ENCODE measurements around the gene CIAO2B. TPM values are rescaled to one million over a fixed set of nuclear protein-coding genes. Genes with fewer than 3 reads are reported as not detected.

The CIAO2B gene
- total RNA-seq, 1 experiment from 2014 or later = 270 TPM

DNA sequence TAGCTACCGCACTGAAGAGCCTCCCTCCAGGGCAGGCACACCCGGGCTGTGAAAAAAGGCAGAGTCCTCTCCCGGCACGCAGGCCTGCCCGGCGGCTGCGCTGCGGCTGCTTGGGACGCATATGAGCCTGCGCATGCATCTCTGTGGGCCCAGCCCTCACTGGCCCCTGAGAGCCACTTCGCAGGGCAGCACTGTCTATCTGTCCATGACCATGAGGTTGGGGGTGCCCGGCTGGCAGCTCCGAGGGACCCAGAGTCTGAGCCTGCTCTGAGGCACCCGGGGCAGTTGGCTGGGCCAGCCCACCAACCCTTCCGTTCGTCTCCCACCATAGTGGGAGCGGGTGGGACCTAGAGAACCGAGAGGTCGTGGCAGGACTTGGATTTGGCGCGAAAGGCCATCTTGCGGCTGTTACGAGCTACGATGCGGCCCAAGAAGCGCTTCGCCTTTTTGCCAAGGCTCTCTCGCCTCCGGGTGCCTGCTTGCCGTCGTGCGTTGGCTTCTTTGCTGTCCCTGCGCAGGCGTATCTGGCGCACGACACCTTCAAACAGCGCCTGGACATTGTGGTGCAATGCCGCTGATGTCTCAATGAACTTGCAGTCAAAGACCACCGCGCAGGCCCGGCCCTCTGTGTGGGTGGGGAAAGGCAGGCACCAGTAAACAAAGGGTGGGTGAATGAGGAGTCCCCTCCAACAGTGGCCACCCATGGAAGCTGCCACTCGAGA is 12.3 kb downstream of the CIAO2B start:
- no peak for DNase-seq (ENCODE audit: extremely low read depth, low read depth)

DNA sequence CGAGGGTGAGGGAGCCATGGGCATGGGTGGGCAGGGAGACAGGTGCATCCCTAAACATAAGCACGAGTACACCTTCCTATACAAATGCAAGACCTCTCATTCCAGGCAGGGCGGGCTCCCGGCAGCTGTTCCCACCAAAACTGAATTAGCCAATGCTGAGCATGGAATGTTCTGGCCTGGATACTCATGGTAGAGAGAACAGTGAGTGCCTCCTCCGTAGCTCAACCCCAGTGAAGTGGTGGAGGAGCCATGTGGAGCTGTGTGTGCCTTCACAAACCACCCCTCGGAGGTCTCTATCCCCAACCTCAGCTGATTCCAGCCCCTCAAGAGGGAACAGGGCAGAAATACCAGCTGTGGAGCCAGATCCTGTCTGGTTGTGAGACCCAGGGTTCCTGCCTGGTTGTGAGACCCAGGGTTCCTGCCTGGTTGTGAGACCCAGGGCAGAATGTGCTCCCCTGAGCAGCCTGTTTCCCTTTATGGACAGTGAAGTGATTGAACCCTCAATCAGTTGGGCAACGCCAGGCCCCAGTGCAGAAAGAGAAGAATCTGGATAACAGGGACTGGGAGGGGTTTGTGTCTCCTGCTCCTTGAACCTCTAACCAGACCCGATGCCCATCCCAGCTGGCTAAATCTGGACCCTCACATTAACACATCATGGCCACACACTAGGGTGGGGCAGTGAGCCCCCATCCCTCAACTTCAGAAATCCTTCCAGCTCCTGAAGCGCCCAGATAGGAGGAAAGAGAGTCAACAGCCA is 13.1 kb downstream of the CIAO2B start:
- DNase-seq (ENCODE audit: extremely low read depth, low read depth) = no peak

DNA sequence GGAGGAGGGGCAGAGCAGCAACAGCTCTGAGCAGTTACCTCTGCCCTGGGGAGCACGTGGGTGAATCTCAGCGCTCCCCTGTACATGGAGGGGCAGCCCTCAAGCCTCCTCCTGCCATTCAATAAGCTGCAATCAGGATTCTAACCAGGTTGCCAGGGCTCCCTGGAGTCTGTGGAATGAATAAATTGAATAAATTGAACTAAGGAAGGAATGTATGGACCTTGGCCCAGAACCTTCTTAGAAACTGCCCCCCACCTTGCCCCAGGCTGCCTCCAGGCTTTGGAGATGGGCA is 14.0 kb downstream of the CIAO2B start:
- no peak for DNase-seq (ENCODE audit: extremely low read depth, low read depth)

DNA sequence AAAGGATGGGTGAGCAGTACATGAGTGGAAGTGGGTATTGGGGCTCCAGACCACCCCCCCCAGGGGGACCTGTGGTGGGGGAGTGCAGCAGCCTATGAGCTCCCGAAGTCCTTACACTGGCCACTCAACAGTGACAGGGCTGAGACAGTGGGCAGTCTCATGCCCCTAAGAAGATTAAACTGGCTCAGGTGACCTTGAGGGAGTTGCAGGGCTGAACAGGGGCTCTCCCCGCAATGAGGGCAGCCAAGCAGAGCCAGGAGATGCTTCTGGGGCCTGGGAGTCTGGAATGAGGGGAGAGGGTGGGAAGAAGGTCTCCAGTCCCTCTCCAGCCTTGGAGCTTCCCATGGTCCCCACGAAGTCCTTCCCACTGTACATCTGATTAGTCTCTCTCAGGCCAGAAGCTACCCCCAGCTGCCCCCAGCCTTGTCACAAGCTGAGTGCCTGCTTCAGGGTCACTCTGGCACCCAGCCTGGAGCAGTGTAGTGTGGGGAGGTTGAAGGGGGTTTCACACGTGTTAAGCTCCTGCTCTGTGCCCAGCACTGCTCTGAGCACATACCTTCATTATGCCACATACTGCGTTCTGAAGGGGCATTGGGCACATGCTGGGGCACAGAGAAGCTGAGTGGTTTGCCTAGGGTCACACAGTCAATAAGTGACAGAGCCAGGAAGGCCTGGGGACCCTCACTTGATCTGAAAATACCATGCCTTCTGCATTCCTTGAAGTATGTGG is 14.5 kb downstream of the CIAO2B start:
- DNase-seq (ENCODE audit: extremely low read depth, low read depth) = no peak

DNA sequence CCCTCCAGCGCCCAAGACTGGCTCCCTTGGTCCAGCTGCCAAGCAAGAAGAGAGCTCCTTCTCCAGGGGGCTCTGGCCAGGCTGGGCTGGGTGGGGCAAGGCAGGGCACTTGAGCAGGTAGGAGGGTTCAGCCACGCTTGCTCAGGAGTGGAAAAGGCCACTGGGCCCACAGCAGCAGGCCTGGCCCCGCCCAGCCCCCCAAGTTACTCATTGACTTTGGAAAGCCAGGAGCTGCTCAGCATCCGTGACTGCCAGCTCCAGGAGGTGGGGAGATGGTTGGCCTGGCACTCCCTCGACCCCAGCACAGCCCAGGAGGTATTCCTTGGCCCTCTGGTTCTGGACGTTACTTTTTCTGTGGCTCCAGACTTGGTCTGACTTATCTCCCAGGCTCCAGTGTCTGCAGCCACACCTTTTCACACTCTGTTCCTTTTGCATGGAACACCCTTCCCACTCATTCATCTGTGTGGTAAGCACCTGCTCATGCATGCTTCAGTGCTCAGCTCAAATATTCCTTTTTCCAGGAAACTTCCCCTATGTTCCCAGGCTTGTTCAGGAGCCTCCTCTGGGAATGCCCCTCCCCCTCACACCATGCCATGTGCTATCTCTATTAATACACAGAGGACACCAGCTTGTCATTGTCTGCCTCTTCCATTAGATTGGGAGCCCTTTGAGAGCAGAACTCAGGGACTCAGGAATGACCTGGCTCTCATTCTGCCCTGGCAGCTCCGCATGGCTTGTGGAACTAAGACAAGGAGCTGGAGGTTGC is 15.2 kb downstream of the CIAO2B start, which contains the start of gene CDH16:
Gene CDH16 (minus strand): TSS at position 83 of the 766 bp plus-strand sequence. CDS start 820 bp downstream, outside the sequence.
- no peak for DNase-seq (ENCODE audit: extremely low read depth, low read depth)

DNA sequence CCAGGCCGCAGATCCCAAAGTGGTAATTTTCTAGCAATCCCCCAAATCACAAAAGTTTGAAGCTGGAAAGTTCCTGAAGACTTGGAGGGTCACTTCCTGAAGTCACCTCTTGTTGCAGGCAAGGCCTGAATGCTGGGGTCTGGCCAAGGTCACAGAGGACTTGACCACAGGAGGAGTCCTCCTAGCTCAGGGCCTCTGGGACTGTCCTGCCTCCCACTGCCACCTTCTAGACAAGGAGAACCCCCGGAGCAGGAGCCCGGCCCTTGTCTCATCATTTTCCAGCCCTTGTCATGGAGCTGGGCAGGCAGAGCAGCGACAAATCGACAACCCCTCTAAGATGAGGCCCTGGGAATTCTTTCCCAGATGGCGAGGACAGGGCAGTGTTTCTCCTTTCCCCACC is 15.8 kb downstream of the CIAO2B start:
- no peak for DNase-seq (ENCODE audit: extremely low read depth, low read depth)

DNA sequence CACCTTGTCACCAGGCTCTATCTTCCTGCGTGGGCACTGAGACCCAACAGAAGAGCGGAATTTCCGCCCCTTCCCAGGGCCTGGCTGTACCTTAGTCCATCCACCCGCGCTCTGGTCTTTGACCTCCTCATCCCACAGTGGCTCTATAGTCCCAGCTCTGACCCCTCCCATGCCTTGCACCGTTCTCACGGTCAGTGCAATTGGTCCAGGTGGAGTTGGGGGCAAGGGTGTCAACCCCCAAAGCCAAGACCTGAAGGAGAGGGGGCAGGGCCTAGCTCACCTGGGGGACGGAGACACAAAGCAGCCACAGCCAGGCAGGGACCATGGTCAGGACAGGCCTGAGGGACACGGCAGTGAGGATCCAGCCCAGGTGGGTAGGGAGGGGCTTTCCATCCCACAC is 16.5 kb downstream of the CIAO2B start:
- DNase-seq (ENCODE audit: extremely low read depth, low read depth) = no peak

DNA sequence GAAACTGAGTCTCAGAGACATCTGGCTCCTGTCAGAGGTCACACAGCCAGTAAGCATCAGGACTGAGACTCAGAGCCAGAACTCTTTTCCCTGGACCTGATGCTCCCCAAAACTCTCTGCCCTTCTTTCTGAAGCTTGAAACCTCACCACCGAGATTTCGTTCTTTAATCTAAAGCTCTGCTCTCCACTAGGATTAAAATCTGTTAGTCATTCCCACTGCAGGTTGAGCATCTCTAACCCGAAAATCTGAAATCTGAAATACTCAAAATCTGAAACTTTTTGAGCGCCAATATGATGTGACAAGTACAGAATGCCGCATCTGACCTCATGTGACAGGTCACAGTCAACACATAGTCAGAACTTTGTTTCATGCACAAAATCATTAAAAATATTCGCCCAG is 17.7 kb downstream of the CIAO2B start:
- no peak for DNase-seq (ENCODE audit: extremely low read depth, low read depth)

DNA sequence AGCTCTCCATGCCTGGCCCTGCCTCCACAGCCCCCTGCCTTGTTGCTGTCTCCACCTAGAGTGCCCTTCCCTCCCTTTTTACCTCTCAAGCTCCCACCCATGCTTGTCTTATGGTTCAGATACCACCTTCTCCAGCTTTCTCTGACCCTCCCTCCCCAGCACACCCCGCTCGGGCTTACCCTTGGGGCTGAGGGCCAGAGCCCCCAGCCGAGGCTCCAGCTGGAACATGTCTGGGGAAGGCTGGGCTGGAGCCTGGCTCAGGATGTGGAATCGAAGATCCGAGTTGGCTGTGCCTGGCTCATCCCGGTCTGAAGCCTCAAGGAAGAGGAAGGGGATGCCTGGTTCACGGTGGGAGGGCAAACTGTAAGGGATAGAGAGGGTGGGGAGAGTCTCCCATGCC is 19.2 kb downstream of the CIAO2B start:
- DNase-seq (ENCODE audit: extremely low read depth, low read depth) = no peak

DNA sequence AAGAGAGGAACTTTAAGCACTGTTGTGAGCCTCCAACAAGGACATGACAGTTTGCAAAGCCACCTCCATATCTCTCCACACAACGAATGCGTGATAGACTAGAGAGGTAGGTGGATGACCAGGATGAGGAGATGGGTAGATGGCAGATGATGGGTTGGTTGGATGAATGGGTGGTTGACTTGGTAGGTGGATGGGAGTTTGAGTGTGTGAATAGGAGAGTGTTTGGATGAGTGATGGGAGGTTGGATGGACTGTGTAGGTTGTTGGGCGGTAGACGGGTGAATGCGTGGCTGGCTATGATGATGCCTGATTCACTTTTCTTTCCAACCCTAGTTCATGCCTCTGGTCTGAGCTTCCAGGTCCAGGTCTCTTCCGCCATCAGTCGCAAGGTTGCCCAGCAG is 19.7 kb downstream of the CIAO2B start:
- DNase-seq (ENCODE audit: extremely low read depth, low read depth) = no peak

DNA sequence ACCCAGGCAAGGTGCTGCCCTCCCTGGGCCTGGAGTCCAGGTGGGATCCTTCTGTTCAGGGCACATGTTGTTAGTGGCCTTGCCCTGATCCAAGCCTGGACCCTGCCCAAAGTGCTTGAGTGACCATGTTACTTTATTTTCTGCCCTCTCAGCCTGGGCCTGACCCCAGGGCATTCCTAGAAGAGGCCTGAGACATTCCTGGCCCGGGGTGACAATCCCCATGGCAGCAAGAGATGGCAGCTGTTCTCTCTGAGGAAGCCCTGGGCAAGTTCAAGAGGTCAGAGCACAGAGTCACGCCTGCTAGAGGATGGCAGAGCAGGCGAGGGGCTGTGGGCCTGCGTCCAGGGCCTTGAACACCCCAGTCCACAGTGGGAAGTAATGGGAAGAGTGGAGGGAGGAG is 20.5 kb downstream of the CIAO2B start:
- DNase-seq (ENCODE audit: extremely low read depth, low read depth) = no peak

DNA sequence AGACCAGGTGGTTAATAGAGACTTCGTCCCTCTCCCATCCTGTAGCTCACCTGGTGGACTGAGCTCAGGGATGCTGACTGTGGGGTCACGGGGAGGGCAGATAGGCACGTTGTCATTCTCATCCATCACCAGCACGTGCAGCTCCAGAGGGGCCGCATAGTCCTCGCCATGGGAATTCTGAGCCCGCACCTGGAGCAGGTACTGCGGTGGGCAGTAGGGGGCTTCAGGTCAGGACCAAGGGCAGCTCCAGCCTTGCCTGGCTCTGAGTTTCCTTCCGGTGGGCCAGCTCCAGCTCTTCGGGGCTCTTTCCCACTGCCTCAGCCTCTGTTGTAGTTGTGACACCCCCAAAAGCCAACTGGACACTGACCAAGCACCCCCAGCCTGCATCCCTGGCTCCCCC is 21.1 kb downstream of the CIAO2B start:
- no peak for DNase-seq (ENCODE audit: extremely low read depth, low read depth)

DNA sequence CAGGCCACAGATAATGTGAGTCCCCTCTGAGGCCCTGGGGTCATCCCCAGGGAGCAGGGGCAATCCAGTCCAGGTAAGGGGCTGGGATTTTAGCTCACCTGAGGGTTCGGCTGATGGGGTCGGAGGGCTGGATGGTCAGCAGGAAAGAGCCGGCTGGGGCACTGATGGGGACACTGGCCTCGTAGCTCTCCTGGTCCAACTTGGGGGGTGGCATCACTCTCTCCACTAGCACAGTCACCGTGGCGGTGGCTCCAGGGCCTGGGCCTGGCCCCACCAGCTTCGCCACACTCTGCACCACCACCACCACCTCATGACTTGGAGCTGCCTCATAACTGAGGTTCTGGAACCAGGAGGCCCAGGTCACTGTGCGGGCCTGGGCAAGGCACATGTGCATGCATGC is 22.4 kb downstream of the CIAO2B start:
- no peak for DNase-seq (ENCODE audit: extremely low read depth, low read depth)

DNA sequence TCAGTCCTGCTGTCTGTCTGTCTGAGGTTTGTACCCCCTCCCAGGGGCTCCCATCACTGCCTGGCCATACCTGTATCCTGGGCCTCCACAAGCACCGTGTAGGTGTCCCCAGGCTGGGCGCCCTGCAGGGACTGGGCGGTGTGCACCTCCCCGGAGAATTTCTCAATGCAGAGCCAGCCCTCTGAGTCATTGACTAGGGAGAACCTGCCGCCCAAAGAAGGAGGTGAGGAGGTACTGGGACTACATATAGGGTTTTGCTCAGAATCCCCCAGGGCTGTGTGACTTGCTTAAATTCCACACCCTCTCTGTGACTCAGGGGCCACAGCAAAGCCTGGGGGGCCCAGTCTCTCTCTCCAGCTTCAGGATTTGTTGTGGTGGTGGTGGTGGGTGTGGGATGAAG is 23.1 kb downstream of the CIAO2B start:
- DNase-seq (ENCODE audit: extremely low read depth, low read depth) = no peak

DNA sequence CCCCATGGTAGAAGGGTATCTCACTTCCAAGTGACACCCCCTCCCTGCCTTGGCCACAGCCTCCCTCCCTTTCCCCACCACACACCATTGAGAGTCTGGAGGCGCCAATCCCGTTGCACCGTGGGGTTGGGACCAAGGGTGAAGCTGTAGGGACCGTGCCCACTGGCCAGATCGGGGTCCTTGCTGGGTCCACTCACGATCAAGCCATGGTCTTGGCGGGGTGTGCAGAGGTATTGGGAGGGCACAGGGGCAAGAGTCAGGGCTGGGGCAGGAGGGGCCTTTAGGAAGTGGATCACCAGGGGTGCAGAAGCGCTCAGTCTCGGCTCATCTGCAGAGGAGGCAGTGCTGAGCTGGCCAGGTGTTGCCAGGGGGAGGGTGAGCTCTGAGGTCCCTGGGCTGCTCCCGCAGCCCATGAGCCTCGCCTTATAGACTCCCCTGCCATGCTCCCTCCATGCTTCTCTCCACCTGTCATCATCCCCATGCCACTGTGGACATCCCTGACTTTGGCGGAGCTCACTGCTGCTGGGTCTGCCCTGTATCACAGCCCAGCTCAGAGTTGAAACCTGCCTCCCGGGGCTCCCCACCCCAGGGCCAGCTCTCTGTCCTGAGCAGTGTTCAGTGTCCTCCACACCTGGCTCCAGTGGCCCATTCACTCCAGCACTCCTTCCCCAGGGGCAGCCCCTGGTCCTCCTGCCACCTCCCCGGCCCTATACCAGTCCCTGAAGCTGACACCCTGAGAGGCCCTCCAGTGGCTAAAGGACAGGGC is 23.8 kb downstream of the CIAO2B start:
- no peak for DNase-seq (ENCODE audit: extremely low read depth, low read depth)

DNA sequence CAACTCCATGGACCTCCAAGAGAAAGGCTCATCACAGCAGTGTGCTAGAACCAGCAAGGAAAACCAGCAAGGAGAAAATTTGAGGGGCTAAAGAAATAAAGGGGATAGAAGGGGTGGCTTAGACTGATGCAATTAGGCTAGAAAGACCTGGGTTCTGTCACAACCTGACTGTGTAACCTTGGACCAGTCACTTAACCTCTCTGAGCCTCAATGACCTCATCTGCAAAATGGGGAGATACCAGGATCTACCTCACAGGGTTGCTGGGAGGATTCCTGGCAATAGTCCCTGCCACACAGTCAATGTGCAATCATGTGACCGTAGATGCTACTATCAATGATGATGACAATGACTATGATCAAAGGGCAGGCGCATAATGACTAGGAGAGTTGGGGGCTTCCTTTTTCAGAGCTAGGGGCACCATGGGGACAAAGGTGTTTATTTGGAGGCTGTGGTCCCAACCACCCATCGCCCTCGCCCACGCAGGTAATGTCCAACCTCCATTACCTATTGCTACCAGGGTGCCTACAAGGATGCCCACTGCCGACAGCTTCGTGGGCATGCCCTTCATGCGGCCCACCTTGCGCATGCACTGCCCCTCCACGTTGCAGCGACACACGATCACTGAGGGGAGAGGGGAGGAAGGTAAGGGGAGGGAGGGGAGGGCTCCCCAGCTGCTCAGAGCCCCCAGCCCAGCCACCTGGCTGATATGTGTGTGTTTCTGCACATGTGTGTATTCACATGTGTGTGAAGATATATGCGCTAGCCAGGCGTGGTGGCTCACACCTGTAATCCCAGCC is 25.2 kb downstream of the CIAO2B start:
- DNase-seq (ENCODE audit: extremely low read depth, low read depth) = no peak

DNA sequence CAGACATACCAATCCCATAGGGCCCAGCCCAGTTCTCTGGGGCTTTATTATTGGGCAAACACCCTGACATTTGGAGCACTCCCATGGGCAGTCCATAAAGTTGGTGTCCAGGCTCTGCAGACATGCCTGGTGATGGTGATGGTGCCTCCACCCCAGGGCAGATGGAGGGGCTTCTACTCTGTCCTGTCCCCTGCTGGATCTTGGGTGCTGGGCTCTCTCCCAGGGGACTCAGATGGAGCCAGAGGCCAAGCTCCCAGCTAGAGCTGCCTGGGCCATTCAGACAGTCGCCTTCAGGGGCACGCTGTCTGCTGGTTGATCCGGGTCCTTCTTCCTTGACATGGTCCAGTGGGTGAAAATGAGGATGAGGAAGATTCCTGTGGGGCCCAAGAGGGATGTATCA is 26.1 kb downstream of the CIAO2B start:
- no peak for DNase-seq (ENCODE audit: extremely low read depth, low read depth)

DNA sequence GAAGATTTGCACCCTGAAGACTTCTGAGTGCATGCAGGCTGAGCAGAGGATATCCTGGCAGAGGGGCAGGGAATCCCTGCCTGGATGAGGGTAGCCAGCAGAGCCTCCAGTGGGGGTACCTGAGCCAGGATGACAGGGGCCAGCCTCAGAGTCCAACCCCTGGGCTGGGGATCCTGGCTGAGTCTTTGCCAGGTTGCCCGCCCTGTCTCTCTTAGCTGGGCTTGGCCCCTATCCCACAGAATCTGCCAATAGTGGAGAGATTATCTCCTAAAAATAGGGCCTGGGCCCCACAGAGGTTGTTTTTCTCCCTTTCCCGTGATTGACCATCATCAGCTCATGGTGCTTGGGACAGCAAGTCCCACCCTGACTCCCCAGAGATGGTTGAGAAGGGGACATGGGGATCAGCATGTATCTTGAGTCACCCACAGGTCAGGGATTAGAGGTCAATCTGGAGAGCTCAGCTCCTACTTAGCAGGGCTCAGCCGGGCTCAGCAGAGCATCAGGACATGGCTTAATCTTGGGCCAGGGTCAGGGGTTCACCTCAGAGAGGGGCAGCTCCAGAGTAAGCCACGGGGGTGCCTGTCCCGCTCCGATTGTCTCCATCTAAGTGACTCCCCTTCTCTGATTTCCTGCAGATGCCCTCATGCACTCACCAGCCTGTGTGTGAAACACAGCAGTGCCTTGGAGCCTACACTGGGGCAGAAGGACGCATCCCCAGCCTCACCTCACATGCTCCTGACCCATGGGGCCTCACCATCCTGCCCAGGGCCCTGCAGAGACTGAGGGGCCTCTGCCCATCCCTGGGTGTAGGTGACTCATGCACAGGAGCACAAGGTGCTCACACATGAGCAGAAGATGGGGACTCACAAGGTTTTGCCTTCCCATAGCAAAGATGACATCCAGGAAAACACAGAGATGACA is 27.0 kb downstream of the CIAO2B start:
- DNase-seq (ENCODE audit: extremely low read depth, low read depth) = no peak
